ENCODE data around the gene SPP1.

DNA sequence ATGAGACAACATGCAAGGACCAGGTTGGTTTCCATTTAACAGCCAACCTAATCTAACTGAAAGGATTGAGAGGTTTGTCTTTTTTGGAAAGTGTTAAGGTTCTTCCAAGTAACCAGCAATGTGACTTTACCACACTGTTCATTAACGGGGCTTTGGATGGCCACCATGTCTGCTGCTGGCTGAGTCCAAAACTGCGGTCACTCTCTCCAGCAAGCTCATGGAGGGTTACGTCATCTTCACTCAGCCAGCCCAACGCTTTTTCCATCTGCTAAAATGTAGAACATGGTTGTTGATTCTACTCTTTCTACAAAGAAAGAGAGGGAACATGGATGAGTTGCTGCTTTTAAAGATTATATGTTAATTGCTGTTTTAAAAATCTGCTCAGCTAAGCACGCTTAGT, 43.0 kb downstream of the SPP1 start:
- TF ChIP-seq SUZ12 (IDR thresholded peaks at IDR 0.05; ENCODE audit: extremely low read depth, insufficient read depth, insufficient read length), result no peak
- no peak for TF ChIP-seq ZNF274 (IDR thresholded peaks at IDR 0.05; ENCODE audit: low read depth, low read length)
- no peak for TF ChIP-seq YY1 (IDR thresholded peaks at IDR 0.05; ENCODE audit: insufficient read depth, insufficient read length)
